Fibroblast of upper back skin (primary cell): Measurements from ENCODE around the gene NME5.
"Not testable (repeated sequence)": the region's sequence is repeated elsewhere in the genome, so short reads cannot be mapped to it uniquely, and the experiment has no call there.

Source experiments
- DNase-seq: peaks from one replicate; pipeline ENCODE4 v3.0.0-alpha.2; 2013

The NME5 gene

GRCh38 chr5:138070026-138070425 is 69.2 kb downstream of the NME5 start:
- DNase-seq: not testable (repeated sequence)

- peak; percentile 68 for DNase-seq
These were observed 70.3 kb downstream of the NME5 start for GRCh38 chr5:138068742-138069600.

- no peak for DNase-seq
These were observed 71.3 kb downstream of the NME5 start for GRCh38 chr5:138067945-138068344.
